Brain microvascular endothelial cell (primary cell): ENCODE measurements around the gene POT1.

Experiments used
- DNase-seq: peaks from one replicate; pipeline ENCODE4 v3.0.0-alpha.2; 2020
- H3K27ac ChIP-seq: fragments of 250-450 bp; sonication (Bioruptor Pico); 2 replicates; pipeline ENCODE4 v1.5.1; 2020; ENCODE audit warnings: mild to moderate bottlenecking, moderate library complexity
- H3K27me3 ChIP-seq: fragments of 250-450 bp; sonication (Bioruptor Pico); replicated peaks from 2 replicates; pipeline ENCODE4 v1.5.1; 2020; ENCODE audit warnings: mild to moderate bottlenecking
- H3K36me3 ChIP-seq: fragments of 250-450 bp; sonication (Bioruptor Pico); replicated peaks from 2 replicates; pipeline ENCODE4 v1.5.1; 2020; ENCODE audit warnings: mild to moderate bottlenecking
- H3K4me3 ChIP-seq: 2 replicates; pipeline ENCODE4 v1.5.1; 2011; ENCODE audit warnings: low read depth, mild to moderate bottlenecking, control low read depth, low read length, moderate library complexity
- CTCF ChIP-seq: IDR thresholded peaks from 2 replicates; pipeline ENCODE4 v1.5.1; 2011; ENCODE audit warnings: low read depth, mild to moderate bottlenecking, moderate library complexity, low read length, control low read depth, inconsistent platforms; ENCODE audit errors: missing control alignments
- in situ Hi-C: cut with HindIII; loops from 2 replicates; pipeline ENCODE4 v1.10.0; 2017; ENCODE audit warnings: low sequenced_read_pairs, low pct_ligation_motif_present

POT1 gene

GRCh38 chr7:124934841-124935240, 5.2 kb upstream of the POT1 start:
- Histone ChIP-seq H3K4me3 (no peak overlapping the region), H3K27ac (no peak overlapping the region), H3K27me3 (no peaks in the 10 kb centered on the region), H3K36me3 (no peaks in the 10 kb centered on the region)
- TF ChIP-seq CTCF, result no peak
- in situ Hi-C loops, result no loop called here
- DNase-seq, result no peak

- in situ Hi-C loops, result no loop called here
- no peak overlapping the region for H3K27ac ChIP-seq
Measured at GRCh38 chr7:124930655-124931597, 1.3 kb upstream of the POT1 start.

GRCh38 chr7:124930173-124930623, 573 bp upstream of the POT1 start:
- Histone ChIP-seq H3K27ac (peak overlapping the region; percentile 75), H3K36me3 (no peaks in the 10 kb centered on the region), H3K4me3 (peak overlapping the region; percentile 88), H3K27me3 (no peaks in the 10 kb centered on the region)
- in situ Hi-C loops, result no loop called here
- no peak for TF ChIP-seq CTCF
- no peak for DNase-seq

More at GRCh38 chr7:124930655-124931597, 1.3 kb upstream of the POT1 start:
- DNase-seq, result no peak
- Histone ChIP-seq H3K4me3 (no peak overlapping the region), H3K36me3 (no peaks in the 10 kb centered on the region), H3K27me3 (no peaks in the 10 kb centered on the region)
- no peak for TF ChIP-seq CTCF

- in situ Hi-C loops, result no loop called here
- no peaks in the 10 kb centered on the region for H3K27me3 ChIP-seq
- no peak overlapping the region for H3K27ac ChIP-seq
- no peak overlapping the region for H3K4me3 ChIP-seq
- H3K36me3 ChIP-seq, result no peaks in the 10 kb centered on the region
- DNase-seq, result no peak
- no peak for TF ChIP-seq CTCF
Measured at GRCh38 chr7:124924906-124925305, 4.7 kb downstream of the POT1 start.

GRCh38 chr7:124922200-124922599, 7.4 kb downstream of the POT1 start:
- no peaks in the 10 kb centered on the region for H3K36me3 ChIP-seq
- no peak for TF ChIP-seq CTCF
- H3K4me3 ChIP-seq, result no peak overlapping the region
- no peak overlapping the region for H3K27ac ChIP-seq
- no peak for DNase-seq
- no peaks in the 10 kb centered on the region for H3K27me3 ChIP-seq
- in situ Hi-C loops, result no loop called here

GRCh38 chr7:124919841-124920240, 9.8 kb downstream of the POT1 start:
- in situ Hi-C loops, result no loop called here
- no peaks in the 10 kb centered on the region for H3K27me3 ChIP-seq
- TF ChIP-seq CTCF, result no peak
- H3K27ac ChIP-seq, result no peak overlapping the region
- H3K36me3 ChIP-seq, result peaks cover 3% of the 10 kb centered on the region
- no peak for DNase-seq
- H3K4me3 ChIP-seq, result no peak overlapping the region
